Kidney epithelial cell (primary cell): ENCODE measurements around the gene ANTXR2. TPM values are rescaled to one million over a fixed set of nuclear protein-coding genes. Genes with fewer than 3 reads are reported as not detected.

Experiments used
- DNase-seq: peaks from one replicate; pipeline ENCODE4 v3.0.0-alpha.2; 2010; ENCODE audit warnings: low read depth
- H3K27me3 ChIP-seq: 2 replicates; pipeline ENCODE4 v1.6.0; 2011; ENCODE audit warnings: low read length; ENCODE audit not compliant: control insufficient read depth, insufficient read depth
- H3K36me3 ChIP-seq: 2 replicates; pipeline ENCODE4 v1.5.1; 2011; ENCODE audit warnings: low read length; ENCODE audit not compliant: control insufficient read depth, insufficient read depth
- H3K4me3 ChIP-seq: 2 replicates; pipeline ENCODE4 v1.5.1; 2011; ENCODE audit warnings: low read depth, mild to moderate bottlenecking, control low read depth, low read length
- total RNA-seq: library from RNA; depleted of rRNA; stranded (reverse); fragments of >200 nt; gene quantifications from 2 replicates; pipeline ENCODE4 v1.2.3, GENCODE V29; 2015
- TF ChIP-seq, protein P1 (sequence below): IDR thresholded peaks from 2 replicates; pipeline ENCODE4 v1.5.1; 2011; ENCODE audit warnings: mild to moderate bottlenecking, moderate library complexity, low read length, control low read depth, inconsistent platforms; ENCODE audit not compliant: insufficient read depth, poor library complexity, severe bottlenecking

Gene ANTXR2
- total RNA-seq, 1 donor from 2014 or later: 32.7 TPM

DNA sequence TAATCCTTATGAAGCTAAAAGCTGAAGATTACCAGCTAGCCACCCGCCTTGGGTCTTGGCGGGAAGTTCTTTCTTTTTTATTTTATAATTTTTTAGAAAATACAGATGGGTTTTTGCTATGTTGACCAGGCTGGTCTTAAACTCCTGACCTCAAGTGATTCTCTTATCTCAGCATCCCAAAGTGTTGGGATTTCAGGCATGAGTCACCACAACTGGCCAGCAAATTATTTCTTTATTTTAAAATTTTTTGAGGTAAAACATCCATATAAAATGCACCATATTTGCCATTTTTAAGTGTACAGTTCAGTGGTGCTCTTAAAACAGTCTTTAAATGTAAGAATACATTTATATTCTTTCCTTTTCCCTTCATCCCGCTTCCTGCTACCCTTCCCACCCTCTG, 40.6 kb upstream of the ANTXR2 start:
- TF ChIP-seq, protein P1, sequence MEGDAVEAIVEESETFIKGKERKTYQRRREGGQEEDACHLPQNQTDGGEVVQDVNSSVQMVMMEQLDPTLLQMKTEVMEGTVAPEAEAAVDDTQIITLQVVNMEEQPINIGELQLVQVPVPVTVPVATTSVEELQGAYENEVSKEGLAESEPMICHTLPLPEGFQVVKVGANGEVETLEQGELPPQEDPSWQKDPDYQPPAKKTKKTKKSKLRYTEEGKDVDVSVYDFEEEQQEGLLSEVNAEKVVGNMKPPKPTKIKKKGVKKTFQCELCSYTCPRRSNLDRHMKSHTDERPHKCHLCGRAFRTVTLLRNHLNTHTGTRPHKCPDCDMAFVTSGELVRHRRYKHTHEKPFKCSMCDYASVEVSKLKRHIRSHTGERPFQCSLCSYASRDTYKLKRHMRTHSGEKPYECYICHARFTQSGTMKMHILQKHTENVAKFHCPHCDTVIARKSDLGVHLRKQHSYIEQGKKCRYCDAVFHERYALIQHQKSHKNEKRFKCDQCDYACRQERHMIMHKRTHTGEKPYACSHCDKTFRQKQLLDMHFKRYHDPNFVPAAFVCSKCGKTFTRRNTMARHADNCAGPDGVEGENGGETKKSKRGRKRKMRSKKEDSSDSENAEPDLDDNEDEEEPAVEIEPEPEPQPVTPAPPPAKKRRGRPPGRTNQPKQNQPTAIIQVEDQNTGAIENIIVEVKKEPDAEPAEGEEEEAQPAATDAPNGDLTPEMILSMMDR: no peak
- H3K27me3 ChIP-seq: no peaks in the 10 kb centered on the region
- DNase-seq: no peak
- no peaks in the 10 kb centered on the region for H3K36me3 ChIP-seq
- no peak overlapping the region for H3K4me3 ChIP-seq

DNA sequence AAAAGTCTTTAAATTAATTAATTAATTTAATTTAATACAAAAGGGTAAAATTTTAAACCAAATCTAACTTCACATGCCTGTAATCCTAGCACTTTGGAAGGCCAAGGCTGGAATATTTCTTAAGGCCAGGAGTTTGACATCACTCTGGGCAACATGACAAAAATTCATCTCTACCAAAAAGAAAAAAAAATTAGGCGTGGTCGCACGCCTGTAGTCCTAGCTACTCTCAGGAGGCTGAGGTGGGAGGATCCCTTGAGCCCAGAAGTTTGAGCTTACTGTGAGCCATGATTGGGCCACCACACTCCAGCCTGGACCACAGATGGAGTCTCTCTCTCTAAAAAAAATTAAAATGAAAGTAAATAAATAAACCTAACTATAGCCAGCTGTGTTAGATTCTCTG, 39.2 kb upstream of the ANTXR2 start:
- Histone ChIP-seq H3K36me3 (no peaks in the 10 kb centered on the region), H3K4me3 (no peak overlapping the region), H3K27me3 (no peaks in the 10 kb centered on the region)
- TF ChIP-seq, protein P1: no peak
- DNase-seq: no peak

DNA sequence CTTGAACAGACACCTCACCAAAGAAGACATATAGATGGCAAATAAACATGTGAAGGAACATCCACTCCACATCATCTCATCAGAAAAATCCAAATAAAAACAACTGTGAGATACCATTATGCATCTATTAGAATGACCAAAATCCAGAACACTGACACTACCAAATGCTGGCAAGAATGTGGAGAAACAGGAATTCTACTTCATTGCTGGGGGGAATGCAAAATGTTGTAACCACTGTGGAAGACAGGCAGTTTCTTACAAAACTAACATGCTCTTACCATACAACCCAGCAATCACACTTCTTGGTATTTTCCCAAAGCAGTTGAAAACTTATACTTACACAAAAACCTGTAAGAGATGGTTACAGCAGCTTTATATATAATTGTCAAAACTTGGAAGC, 38.2 kb upstream of the ANTXR2 start:
- H3K36me3 ChIP-seq: no peaks in the 10 kb centered on the region
- H3K27me3 ChIP-seq: no peaks in the 10 kb centered on the region
- TF ChIP-seq, protein P1: no peak
- H3K4me3 ChIP-seq: no peak overlapping the region
- DNase-seq: no peak

DNA sequence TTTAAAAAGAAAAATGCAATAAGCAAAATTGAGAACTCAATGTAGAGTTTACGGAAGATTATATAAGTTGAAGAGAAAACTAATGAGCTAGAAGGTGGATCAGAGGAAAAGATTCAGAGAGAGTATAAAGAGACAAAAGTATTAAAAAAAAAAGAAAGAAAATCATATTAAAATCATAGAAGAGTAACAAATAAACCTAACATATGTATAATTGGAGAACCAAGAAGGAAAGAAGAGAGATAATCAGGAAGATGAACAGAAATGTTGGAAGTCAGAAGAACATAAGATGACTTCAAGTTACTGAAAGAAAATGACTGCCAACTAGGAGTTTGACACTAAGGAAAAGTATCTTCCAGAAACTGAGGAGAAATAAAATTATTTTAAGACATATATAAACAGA, 34.3 kb upstream of the ANTXR2 start:
- TF ChIP-seq, protein P1: no peak
- no peaks in the 10 kb centered on the region for H3K27me3 ChIP-seq
- no peak for DNase-seq
- no peak overlapping the region for H3K4me3 ChIP-seq
- H3K36me3 ChIP-seq: no peaks in the 10 kb centered on the region

DNA sequence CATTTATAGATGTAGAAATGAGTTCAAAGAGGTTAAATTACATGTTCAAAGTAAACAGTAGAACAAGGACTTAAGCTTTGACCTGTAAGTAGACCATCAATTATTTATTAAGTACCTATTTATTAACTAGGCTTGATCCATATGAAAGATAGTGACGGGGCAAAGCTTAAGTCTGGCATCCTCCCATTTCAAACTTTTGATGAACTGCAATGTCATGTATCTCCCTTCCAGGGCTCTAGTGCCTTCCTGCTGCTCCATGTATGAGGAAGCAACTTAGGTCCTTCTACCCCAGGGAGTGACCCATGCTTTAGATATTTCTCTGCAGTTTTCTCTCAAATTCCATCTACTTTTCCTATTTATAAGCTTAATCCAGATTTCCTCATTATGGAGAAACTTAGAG, 31.9 kb upstream of the ANTXR2 start:
- TF ChIP-seq, protein P1: no peak
- no peak for DNase-seq
- Histone ChIP-seq H3K4me3 (no peak overlapping the region), H3K36me3 (no peaks in the 10 kb centered on the region), H3K27me3 (no peaks in the 10 kb centered on the region)

DNA sequence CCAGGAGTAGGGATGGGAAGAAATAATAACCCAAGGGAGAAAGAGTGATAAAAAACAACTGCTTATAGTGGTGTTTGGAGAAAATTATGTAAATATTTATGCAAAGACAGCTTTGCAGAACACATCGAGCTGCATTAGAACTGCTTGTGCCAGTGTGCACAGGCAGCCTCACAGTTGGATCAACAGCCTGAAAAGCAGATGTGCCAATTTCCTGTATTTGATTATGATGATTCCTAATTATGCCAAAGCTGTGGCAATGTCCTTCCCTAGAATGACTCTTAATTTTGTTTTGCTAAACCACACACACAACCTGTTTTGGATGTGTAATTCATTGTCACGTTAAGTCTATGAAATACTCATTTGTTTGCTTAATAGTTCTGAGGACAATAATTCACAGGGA, 30.6 kb upstream of the ANTXR2 start:
- H3K4me3 ChIP-seq: no peak overlapping the region

More for the DNA sequence above, 30.6 kb upstream of the ANTXR2 start:
- Histone ChIP-seq H3K27me3 (no peaks in the 10 kb centered on the region), H3K36me3 (no peaks in the 10 kb centered on the region)
- TF ChIP-seq, protein P1: no peak
- DNase-seq: no peak
